ENCODE results near the gene THTPA. TPM values are rescaled to one million over a fixed set of nuclear protein-coding genes. Genes with fewer than 3 reads are reported as not detected.
A peak's percentile ranks its signal among the peaks of the same experiment; 100 is the strongest.
"Not testable (repeated sequence)": the region's sequence is repeated elsewhere in the genome, so short reads cannot be mapped to it uniquely, and the experiment has no call there.

Gene THTPA
- total and polyA plus RNA-seq, 2 of the 13 experiments (the other 11 are each of a cell fraction or from before 2014, with no cell fraction given): 7.4 to 8.7 TPM

DNA sequence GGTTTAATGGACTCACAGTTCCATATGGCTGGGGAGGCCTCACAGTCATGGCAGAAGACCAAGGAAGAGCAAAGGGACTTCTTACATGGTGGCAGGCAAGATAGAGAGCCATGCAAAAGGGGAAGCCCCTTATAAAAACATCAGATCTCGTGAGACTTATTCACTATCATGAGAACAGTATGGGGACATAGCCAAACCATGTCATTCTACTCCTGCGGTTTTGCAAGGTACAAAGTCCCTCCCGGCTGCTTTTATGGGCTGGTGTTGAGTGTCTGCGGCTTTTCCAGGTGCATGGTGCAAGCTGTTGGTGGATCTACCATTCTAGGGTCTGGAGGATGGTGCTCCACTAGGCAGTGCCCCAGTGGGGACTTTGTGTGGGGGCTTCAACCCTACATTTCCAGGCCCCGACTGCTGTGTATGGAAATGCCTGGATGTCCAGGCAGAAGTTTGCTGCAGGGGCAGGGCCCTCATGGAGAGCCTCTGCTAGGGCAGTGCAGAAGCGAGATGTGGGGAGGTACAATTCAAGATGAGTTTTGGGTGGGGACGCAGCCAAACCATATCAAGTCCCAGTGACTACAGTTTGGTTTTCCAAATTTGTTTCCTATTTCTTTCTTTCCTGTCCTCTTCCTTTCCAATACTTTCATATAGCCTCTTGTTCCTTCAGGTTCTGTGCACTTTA, 53.5 kb downstream of the THTPA start (continued):
- TF ChIP-seq, protein P1, sequence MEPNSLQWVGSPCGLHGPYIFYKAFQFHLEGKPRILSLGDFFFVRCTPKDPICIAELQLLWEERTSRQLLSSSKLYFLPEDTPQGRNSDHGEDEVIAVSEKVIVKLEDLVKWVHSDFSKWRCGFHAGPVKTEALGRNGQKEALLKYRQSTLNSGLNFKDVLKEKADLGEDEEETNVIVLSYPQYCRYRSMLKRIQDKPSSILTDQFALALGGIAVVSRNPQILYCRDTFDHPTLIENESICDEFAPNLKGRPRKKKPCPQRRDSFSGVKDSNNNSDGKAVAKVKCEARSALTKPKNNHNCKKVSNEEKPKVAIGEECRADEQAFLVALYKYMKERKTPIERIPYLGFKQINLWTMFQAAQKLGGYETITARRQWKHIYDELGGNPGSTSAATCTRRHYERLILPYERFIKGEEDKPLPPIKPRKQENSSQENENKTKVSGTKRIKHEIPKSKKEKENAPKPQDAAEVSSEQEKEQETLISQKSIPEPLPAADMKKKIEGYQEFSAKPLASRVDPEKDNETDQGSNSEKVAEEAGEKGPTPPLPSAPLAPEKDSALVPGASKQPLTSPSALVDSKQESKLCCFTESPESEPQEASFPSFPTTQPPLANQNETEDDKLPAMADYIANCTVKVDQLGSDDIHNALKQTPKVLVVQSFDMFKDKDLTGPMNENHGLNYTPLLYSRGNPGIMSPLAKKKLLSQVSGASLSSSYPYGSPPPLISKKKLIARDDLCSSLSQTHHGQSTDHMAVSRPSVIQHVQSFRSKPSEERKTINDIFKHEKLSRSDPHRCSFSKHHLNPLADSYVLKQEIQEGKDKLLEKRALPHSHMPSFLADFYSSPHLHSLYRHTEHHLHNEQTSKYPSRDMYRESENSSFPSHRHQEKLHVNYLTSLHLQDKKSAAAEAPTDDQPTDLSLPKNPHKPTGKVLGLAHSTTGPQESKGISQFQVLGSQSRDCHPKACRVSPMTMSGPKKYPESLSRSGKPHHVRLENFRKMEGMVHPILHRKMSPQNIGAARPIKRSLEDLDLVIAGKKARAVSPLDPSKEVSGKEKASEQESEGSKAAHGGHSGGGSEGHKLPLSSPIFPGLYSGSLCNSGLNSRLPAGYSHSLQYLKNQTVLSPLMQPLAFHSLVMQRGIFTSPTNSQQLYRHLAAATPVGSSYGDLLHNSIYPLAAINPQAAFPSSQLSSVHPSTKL (CRISPR knock-in tag; IDR thresholded peaks at IDR 0.05): peak; percentile 95
- TF ChIP-seq NCOA5 (CRISPR knock-in tag; IDR thresholded peaks at IDR 0.05) (peak; percentile 47; the same call in 1 of the 2 replicates), SRF (IDR thresholded peaks at IDR 0.05; ENCODE audit: low read depth, low read length) (peak; percentile 59; the same call in 1 of the 2 replicates), HMG20A (CRISPR knock-in tag; IDR thresholded peaks at IDR 0.05; ENCODE audit: borderline replicate concordance) (peak; percentile 63; the same call in 1 of the 2 replicates), ZFP36L1 (CRISPR knock-in tag; IDR thresholded peaks at IDR 0.05) (peak; percentile 82; the same call in 1 of the 2 replicates), MIER3 (CRISPR knock-in tag; IDR thresholded peaks at IDR 0.05; ENCODE audit: borderline replicate concordance) (peak; percentile 95), KLF16 (CRISPR knock-in tag; IDR thresholded peaks at IDR 0.05) (peak; percentile 7 to 65; a peak in 2 of 4 replicates), THAP11 (CRISPR knock-in tag; IDR thresholded peaks at IDR 0.05) (peak; percentile 76), TSC22D2 (CRISPR knock-in tag; IDR thresholded peaks at IDR 0.05; ENCODE audit: borderline replicate concordance) (peak; percentile 83), LCORL (CRISPR knock-in tag; IDR thresholded peaks at IDR 0.05) (peak; percentile 81), DMAP1 (CRISPR knock-in tag; IDR thresholded peaks at IDR 0.05) (peak; percentile 69; the same call in 1 of the 2 replicates), ZC3H4 (CRISPR knock-in tag; IDR thresholded peaks at IDR 0.05; ENCODE audit: borderline replicate concordance) (peak; percentile 70), KDM5B (CRISPR knock-in tag; IDR thresholded peaks at IDR 0.05; ENCODE audit: borderline replicate concordance) (peak; percentile 87; the same call in 1 of the 2 replicates), RARA (CRISPR knock-in tag; IDR thresholded peaks at IDR 0.05) (peak; percentile 74; the same call in 1 of the 2 replicates), ZSCAN9 (CRISPR knock-in tag; IDR thresholded peaks at IDR 0.05; ENCODE audit: borderline replicate concordance) (peak; percentile 93), SKI (IDR thresholded peaks at IDR 0.05; ENCODE audit: partially characterized antibody) (peak; percentile 91)
- TF ChIP-seq, protein P2, sequence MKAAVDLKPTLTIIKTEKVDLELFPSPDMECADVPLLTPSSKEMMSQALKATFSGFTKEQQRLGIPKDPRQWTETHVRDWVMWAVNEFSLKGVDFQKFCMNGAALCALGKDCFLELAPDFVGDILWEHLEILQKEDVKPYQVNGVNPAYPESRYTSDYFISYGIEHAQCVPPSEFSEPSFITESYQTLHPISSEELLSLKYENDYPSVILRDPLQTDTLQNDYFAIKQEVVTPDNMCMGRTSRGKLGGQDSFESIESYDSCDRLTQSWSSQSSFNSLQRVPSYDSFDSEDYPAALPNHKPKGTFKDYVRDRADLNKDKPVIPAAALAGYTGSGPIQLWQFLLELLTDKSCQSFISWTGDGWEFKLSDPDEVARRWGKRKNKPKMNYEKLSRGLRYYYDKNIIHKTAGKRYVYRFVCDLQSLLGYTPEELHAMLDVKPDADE (CRISPR knock-in tag; IDR thresholded peaks at IDR 0.05): 0 out of 2 replicates have a peak, but pooled peaks have one; percentile 73
- TF ChIP-seq, protein P3, sequence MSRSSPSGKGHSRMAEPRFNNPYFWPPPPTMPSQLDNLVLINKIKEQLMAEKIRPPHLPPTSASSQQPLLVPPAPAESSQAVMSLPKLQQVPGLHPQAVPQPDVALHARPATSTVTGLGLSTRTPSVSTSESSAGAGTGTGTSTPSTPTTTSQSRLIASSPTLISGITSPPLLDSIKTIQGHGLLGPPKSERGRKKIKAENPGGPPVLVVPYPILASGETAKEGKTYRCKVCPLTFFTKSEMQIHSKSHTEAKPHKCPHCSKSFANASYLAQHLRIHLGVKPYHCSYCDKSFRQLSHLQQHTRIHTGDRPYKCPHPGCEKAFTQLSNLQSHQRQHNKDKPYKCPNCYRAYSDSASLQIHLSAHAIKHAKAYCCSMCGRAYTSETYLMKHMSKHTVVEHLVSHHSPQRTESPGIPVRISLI (CRISPR knock-in tag; IDR thresholded peaks at IDR 0.05; ENCODE audit: borderline replicate concordance): peak; percentile 42; the same call in 1 of the 2 replicates
- TF ChIP-seq LCORL (IDR thresholded peaks at IDR 0.05): not testable (repeated sequence)

All from HepG2 (cell line).